K562 (cell line): Measurements from ENCODE around the gene PBX4. TPM values are rescaled to one million over a fixed set of nuclear protein-coding genes. Genes with fewer than 3 reads are reported as not detected.
A peak's percentile ranks its signal among the peaks of the same experiment; 100 is the strongest.

Experiments used
- CREB1 ChIP-seq, 2 experiments: sonication (generic) in 1 of 2; formaldehyde crosslinking in 1 of 2; IDR thresholded peaks; 2 replicates each; pipeline versions ENCODE4 v1.6.1 to v1.8.0; 2012 to 2022; ENCODE audit warnings: inconsistent platforms in 1 of 2, mild to moderate bottlenecking in 1 of 2, missing genetic modification reagents in 1 of 2, moderate library complexity in 1 of 2
- CREM ChIP-seq: IDR thresholded peaks from 2 replicates; pipeline ENCODE4 v1.6.1; 2014; ENCODE audit warnings: antibody characterized with exemption, low read depth
- CXXC5 ChIP-seq: fragments of 250-450 bp; sonication (Bioruptor Pico); IDR thresholded peaks from 2 replicates; pipeline ENCODE4 v1.8.0; 2022; ENCODE audit warnings: inconsistent platforms, mild to moderate bottlenecking, moderate library complexity
- HBP1 ChIP-seq: fragments of 450-650 bp; formaldehyde crosslinking; IDR thresholded peaks from 2 replicates; pipeline ENCODE4 v1.4.0; 2022; ENCODE audit warnings: missing genetic modification characterization
- ID3 ChIP-seq, 2 experiments: fragments of 250-450 bp in 1 of 2; fragments of 450-650 bp in 1 of 2; sonication (Bioruptor Pico) in 1 of 2; IDR thresholded peaks; 2 replicates each; pipeline versions ENCODE4 v1.6.1 to v1.8.0; 2016 to 2021; ENCODE audit warnings: mild to moderate bottlenecking in 2 of 2, moderate library complexity in 2 of 2, missing compliant biosample characterization in 1 of 2, missing genetic modification characterization in 1 of 2
- MCM3 ChIP-seq: fragments of 450-650 bp; IDR thresholded peaks from 2 replicates; pipeline ENCODE4 v1.6.1; 2016
- PHF8 ChIP-seq: fragments of 200-600 bp; sonication (generic); IDR thresholded peaks from 2 replicates; pipeline ENCODE4 v1.6.1; 2012; ENCODE audit warnings: mixed run types, mild to moderate bottlenecking, inconsistent platforms, low read length, moderate library complexity, borderline replicate concordance
- RB1 ChIP-seq: fragments of 450-650 bp; IDR thresholded peaks from 2 replicates; pipeline ENCODE4 v1.6.1; 2017; ENCODE audit warnings: low read depth, mild to moderate bottlenecking
- YY1 ChIP-seq, 3 experiments: IDR thresholded peaks; 2 replicates each; pipeline ENCODE4 v1.6.1; 2011; ENCODE audit warnings: low read length in 2 of 3, mild to moderate bottlenecking in 2 of 3, moderate library complexity in 2 of 3, borderline replicate concordance in 1 of 3, control low read depth in 1 of 3, low read depth in 1 of 3; ENCODE audit not compliant: insufficient read depth in 3 of 3, insufficient replicate concordance in 2 of 3, control insufficient read depth in 1 of 3, insufficient read length in 1 of 3; ENCODE audit errors: extremely low read depth in 1 of 3
- ZBTB7A ChIP-seq: IDR thresholded peaks from 2 replicates; pipeline ENCODE4 v1.6.1; 2011; ENCODE audit warnings: low read depth, mild to moderate bottlenecking, low read length, moderate library complexity, borderline replicate concordance; ENCODE audit not compliant: control insufficient read depth
- polyA plus RNA-seq, 8 experiments: library from polyadenylated mRNA; depleted of rRNA in 4 of 8; stranded (reverse) in 5 of 8; unstranded in 3 of 8; fragments of >200 nt; fragmentation: Nextera tagmentation in 2 of 8; fragmentation: Illumina TruSeq in 1 of 8; extraction: Ambion mirVana in 2 of 8; extraction: Trizol in 1 of 8; gene quantifications; 2 replicates each; pipeline versions ENCODE4 v1.2.1 to v1.2.3, GENCODE V29; 2011 to 2014; ENCODE audit warnings: inconsistent platforms in 1 of 8, missing spikeins in 1 of 8
- total RNA-seq, 7 experiments: library from RNA; depleted of rRNA in 6 of 7; stranded (reverse); fragments of >200 nt in 6 of 7; fragmentation: Illumina TruSeq in 2 of 7; extraction: Trizol in 2 of 7; gene quantifications; 2 replicates each; pipeline versions ENCODE4 v1.2.1 to v1.2.3, GENCODE V29; 2011 to 2021; ENCODE audit warnings: low replicate concordance in 1 of 7
- TF ChIP-seq, protein P1 (sequence below): fragments of 250-450 bp; sonication (Bioruptor Pico); IDR thresholded peaks from 2 replicates; pipeline ENCODE4 v1.8.0; 2022; ENCODE audit warnings: inconsistent platforms
- TF ChIP-seq, protein P2 (sequence below): fragments of 250-450 bp; sonication (Bioruptor Pico); IDR thresholded peaks from 2 replicates; pipeline ENCODE4 v1.9.0; 2021; ENCODE audit warnings: mild to moderate bottlenecking, inconsistent platforms

Gene PBX4
- total and polyA plus RNA-seq, 9 of the 15 experiments (the other 6 are each of a cell fraction or from before 2014, with no cell fraction given) = 0.11 to 3.8 (median 1.6) TPM; not detected in 1

GRCh38 chr19:19618219-19619051 is at the start of gene PBX4 (continued):
- no peak for TF ChIP-seq HBP1 (CRISPR knock-in tag)
- TF ChIP-seq, protein P1, sequence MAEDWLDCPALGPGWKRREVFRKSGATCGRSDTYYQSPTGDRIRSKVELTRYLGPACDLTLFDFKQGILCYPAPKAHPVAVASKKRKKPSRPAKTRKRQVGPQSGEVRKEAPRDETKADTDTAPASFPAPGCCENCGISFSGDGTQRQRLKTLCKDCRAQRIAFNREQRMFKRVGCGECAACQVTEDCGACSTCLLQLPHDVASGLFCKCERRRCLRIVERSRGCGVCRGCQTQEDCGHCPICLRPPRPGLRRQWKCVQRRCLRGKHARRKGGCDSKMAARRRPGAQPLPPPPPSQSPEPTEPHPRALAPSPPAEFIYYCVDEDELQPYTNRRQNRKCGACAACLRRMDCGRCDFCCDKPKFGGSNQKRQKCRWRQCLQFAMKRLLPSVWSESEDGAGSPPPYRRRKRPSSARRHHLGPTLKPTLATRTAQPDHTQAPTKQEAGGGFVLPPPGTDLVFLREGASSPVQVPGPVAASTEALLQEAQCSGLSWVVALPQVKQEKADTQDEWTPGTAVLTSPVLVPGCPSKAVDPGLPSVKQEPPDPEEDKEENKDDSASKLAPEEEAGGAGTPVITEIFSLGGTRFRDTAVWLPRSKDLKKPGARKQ = 0 out of 2 replicates have a peak, but pooled peaks have one; percentile 8
- TF ChIP-seq YY1 (IDR thresholded peaks at IDR 0.05; ENCODE audit: borderline replicate concordance in 1 of 3, control insufficient read depth in 1 of 3, extremely low read depth in 1 of 3, insufficient read depth in 3 of 3, insufficient read length in 1 of 3, insufficient replicate concordance in 2 of 3, low read depth in 1 of 3, low read length in 2 of 3) = peak in 2 of 3 experiments; percentile 67
- TF ChIP-seq, protein P2, sequence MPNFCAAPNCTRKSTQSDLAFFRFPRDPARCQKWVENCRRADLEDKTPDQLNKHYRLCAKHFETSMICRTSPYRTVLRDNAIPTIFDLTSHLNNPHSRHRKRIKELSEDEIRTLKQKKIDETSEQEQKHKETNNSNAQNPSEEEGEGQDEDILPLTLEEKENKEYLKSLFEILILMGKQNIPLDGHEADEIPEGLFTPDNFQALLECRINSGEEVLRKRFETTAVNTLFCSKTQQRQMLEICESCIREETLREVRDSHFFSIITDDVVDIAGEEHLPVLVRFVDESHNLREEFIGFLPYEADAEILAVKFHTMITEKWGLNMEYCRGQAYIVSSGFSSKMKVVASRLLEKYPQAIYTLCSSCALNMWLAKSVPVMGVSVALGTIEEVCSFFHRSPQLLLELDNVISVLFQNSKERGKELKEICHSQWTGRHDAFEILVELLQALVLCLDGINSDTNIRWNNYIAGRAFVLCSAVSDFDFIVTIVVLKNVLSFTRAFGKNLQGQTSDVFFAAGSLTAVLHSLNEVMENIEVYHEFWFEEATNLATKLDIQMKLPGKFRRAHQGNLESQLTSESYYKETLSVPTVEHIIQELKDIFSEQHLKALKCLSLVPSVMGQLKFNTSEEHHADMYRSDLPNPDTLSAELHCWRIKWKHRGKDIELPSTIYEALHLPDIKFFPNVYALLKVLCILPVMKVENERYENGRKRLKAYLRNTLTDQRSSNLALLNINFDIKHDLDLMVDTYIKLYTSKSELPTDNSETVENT = peak; percentile 7; the same call in 1 of the 2 replicates
- peak; percentile 68 for TF ChIP-seq CXXC5 (CRISPR knock-in tag)
- TF ChIP-seq CREM = peak; percentile 75
- TF ChIP-seq RB1 = peak; percentile 76; the same call in 1 of the 2 replicates
- peak; percentile 8; the same call in 1 of the 2 replicates for TF ChIP-seq ZBTB7A
- TF ChIP-seq MCM3 = no peak
- peak; percentile 59; the same call in 1 of the 2 replicates for TF ChIP-seq PHF8
- TF ChIP-seq ID3 (CRISPR knock-in tag; IDR thresholded peaks at IDR 0.05) = no peak
- 0 out of 2 replicates have a peak, but pooled peaks have one; percentile 20 for TF ChIP-seq ID3 (tag; IDR thresholded peaks at IDR 0.05)
- TF ChIP-seq CREB1 (IDR thresholded peaks at IDR 0.05) = peak; percentile 29; the same call in 1 of the 2 replicates
- TF ChIP-seq CREB1 (CRISPR knock-in tag; IDR thresholded peaks at IDR 0.05) = no peak; the same call in 1 of the 2 replicates
